C4-2B (cell line): ENCODE data around the gene GALNT5.

Source experiments
- H3K27ac ChIP-seq: fragments of 450-650 bp; 2 replicates; pipeline ENCODE4 v1.5.1; 2017
- CTCF ChIP-seq: fragments of 450-650 bp; conservative IDR thresholded peaks from 2 replicates; pipeline ENCODE4 v1.5.1; 2017; ENCODE audit warnings: mild to moderate bottlenecking
- ZFX ChIP-seq: fragments of 450-650 bp; IDR thresholded peaks from 2 replicates; pipeline ENCODE4 v1.6.1; 2017

The GALNT5 gene

GRCh38 chr2:157327200-157327599 lies 69.7 kb downstream of the GALNT5 start:
- TF ChIP-seq CTCF (no peak), ZFX (no peak)
- no peak overlapping the region for H3K27ac ChIP-seq

- TF ChIP-seq CTCF (peak; percentile 94), ZFX (no peak)
- no peak overlapping the region for H3K27ac ChIP-seq
Measured at GRCh38 chr2:157327621-157328500, 70.4 kb downstream of the GALNT5 start.

GRCh38 chr2:157329524-157329923 lies 72.0 kb downstream of the GALNT5 start:
- H3K27ac ChIP-seq: no peak overlapping the region
- no peak for TF ChIP-seq ZFX
- TF ChIP-seq CTCF: no peak

- no peak overlapping the region for H3K27ac ChIP-seq
- no peak for TF ChIP-seq ZFX
- no peak for TF ChIP-seq CTCF
Measured at GRCh38 chr2:157333304-157334047, 76.0 kb downstream of the GALNT5 start.

GRCh38 chr2:157334335-157334734 lies 76.8 kb downstream of the GALNT5 start:
- TF ChIP-seq CTCF: no peak
- TF ChIP-seq ZFX: no peak
- no peak overlapping the region for H3K27ac ChIP-seq

- no peak for TF ChIP-seq ZFX
- TF ChIP-seq CTCF: no peak
- H3K27ac ChIP-seq: no peak overlapping the region
Measured at GRCh38 chr2:157334797-157335196, 77.3 kb downstream of the GALNT5 start.
